Chondrocyte (in vitro differentiated cells): Measurements from ENCODE around the gene KIF17. TPM values are rescaled to one million over a fixed set of nuclear protein-coding genes. Genes with fewer than 3 reads are reported as not detected.

Experiments
- DNase-seq: peaks from one replicate; pipeline ENCODE4 v3.0.0; 2021; ENCODE audit warnings: mixed read lengths, low spot score
- H3K27ac Mint-ChIP-seq: one replicate; pipeline ENCODE4 v1.8.0; 2021; ENCODE audit warnings: mild to moderate bottlenecking, moderate library complexity, mixed read lengths; ENCODE audit not compliant: unreplicated experiment
- H3K27me3 Mint-ChIP-seq: 2 replicates; pipeline ENCODE4 v1.8.0; 2021; ENCODE audit warnings: low read depth, mixed read lengths
- H3K36me3 Mint-ChIP-seq: 2 replicates; pipeline ENCODE4 v1.8.0; 2021; ENCODE audit warnings: low read depth, mixed read lengths
- H3K4me1 Mint-ChIP-seq: 2 replicates; pipeline ENCODE4 v1.8.0; 2021; ENCODE audit warnings: low read depth, mild to moderate bottlenecking, mixed read lengths
- H3K4me3 Mint-ChIP-seq: one replicate; pipeline ENCODE4 v1.8.0; 2021; ENCODE audit warnings: mild to moderate bottlenecking, moderate library complexity, mixed read lengths; ENCODE audit not compliant: unreplicated experiment
- H3K9me3 Mint-ChIP-seq: 2 replicates; pipeline ENCODE4 v1.8.0; 2021; ENCODE audit warnings: low read depth, mixed read lengths
- total RNA-seq: library from RNA; stranded (reverse); gene quantifications from 3 replicates; pipeline ENCODE4 v1.2.1, GENCODE V29; 2021
- TF ChIP-seq, protein P1 (sequence below): fragments of 200-600 bp; sonication (generic); IDR thresholded peaks from 2 replicates; pipeline ENCODE4 v1.5.0; 2021; ENCODE audit warnings: antibody characterized with exemption, mild to moderate bottlenecking, moderate library complexity

Gene KIF17
- total RNA-seq, 1 donor from 2014 or later: 0.95 TPM

DNA sequence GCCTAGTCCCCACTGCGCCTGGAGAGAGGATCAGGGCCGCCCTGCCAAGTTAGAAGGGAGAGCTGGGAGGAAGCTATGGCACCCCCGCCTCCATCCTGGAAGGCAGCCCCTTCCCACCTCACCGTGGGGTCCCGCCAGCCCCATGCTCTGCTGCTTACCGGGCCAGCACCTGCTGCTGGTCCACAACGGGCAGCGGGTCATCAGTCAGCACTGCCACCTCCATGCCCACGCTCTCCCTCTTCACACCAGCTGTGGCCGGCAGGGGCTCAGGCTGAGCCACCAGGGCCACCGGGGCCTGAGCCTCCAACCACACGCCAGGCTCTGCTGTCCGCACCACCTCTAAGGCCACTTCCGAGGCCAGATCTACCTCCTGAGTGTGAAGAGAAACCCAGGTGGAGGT lies 33.2 kb downstream of the KIF17 start:
- Mint-ChIP-seq H3K27ac (no peak overlapping the region), H3K27me3 (no peaks in the 10 kb centered on the region)

GRCh38 chr1:20684050-20684620 lies 33.7 kb downstream of the KIF17 start:
- no peak overlapping the region for H3K27ac Mint-ChIP-seq

More for the DNA sequence above, 33.2 kb downstream of the KIF17 start:
- H3K9me3 Mint-ChIP-seq: no peaks in the 10 kb centered on the region
- H3K4me3 Mint-ChIP-seq: no peak overlapping the region
- no peaks in the 10 kb centered on the region for H3K4me1 Mint-ChIP-seq
- TF ChIP-seq, protein P1, sequence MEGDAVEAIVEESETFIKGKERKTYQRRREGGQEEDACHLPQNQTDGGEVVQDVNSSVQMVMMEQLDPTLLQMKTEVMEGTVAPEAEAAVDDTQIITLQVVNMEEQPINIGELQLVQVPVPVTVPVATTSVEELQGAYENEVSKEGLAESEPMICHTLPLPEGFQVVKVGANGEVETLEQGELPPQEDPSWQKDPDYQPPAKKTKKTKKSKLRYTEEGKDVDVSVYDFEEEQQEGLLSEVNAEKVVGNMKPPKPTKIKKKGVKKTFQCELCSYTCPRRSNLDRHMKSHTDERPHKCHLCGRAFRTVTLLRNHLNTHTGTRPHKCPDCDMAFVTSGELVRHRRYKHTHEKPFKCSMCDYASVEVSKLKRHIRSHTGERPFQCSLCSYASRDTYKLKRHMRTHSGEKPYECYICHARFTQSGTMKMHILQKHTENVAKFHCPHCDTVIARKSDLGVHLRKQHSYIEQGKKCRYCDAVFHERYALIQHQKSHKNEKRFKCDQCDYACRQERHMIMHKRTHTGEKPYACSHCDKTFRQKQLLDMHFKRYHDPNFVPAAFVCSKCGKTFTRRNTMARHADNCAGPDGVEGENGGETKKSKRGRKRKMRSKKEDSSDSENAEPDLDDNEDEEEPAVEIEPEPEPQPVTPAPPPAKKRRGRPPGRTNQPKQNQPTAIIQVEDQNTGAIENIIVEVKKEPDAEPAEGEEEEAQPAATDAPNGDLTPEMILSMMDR: no peak
- DNase-seq: no peak
- no peaks in the 10 kb centered on the region for H3K36me3 Mint-ChIP-seq

DNA sequence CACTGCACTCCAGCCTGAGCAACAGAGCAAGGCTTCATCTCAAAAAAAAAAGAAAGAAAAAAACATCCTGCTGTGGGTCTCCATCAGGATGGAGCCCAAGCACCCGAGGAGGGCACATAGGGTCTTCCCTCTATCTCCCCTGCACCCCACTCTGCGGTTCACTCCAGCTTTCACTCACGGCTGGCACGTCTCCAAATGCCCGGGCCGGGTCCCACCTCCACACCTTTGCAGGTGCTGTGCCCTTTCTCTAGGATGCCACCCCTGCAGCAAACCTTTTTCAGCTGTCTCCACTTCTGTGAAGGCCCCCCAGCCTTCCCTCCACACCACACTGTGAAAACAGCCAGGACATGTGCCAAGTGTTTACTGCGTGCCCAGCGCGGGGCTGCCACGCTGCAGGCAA lies 34.2 kb downstream of the KIF17 start:
- Mint-ChIP-seq H3K4me3 (no peak overlapping the region), H3K36me3 (no peaks in the 10 kb centered on the region), H3K9me3 (no peaks in the 10 kb centered on the region), H3K27ac (no peak overlapping the region), H3K4me1 (no peaks in the 10 kb centered on the region), H3K27me3 (no peaks in the 10 kb centered on the region)
- no peak for DNase-seq
- TF ChIP-seq, protein P1: no peak

More at GRCh38 chr1:20684050-20684620, 33.7 kb downstream of the KIF17 start:
- TF ChIP-seq, protein P1: no peak
- Mint-ChIP-seq H3K4me3 (no peak overlapping the region), H3K36me3 (no peaks in the 10 kb centered on the region), H3K27me3 (no peaks in the 10 kb centered on the region), H3K4me1 (no peaks in the 10 kb centered on the region), H3K9me3 (no peaks in the 10 kb centered on the region)
- DNase-seq: no peak

DNA sequence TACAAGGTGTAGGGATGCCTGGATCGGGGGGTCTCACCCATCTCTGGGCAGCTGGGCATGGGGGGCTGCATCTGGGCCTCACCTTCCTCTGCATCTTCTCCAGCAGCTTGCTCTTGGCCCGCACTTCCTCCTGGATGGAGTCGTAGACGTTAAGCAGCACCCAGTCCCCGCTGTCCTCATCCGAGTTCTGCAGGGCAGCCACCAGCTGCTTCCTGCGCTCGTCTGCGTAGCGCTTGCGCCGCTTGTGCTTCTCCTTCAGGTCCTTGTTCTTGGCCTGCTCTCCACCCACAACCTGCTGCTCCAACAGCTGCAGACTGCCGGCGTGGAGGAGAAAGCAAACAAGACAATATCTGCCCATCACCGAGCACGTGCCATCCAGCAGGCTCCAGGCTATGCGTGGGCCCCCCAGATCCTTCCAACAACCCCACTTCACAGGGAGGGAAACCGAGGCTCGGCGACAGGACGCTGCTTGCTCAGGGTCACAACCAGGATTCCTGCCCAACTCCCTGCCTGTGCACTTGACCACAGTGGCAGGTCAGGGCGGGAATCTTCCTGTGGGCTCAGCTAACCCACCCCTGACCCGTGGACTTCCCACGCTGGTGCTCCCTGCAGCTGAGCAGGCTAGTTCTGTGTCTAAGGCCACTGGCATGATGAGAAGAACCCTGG lies 35.1 kb downstream of the KIF17 start:
- Mint-ChIP-seq H3K4me3 (no peak overlapping the region), H3K27me3 (no peaks in the 10 kb centered on the region), H3K9me3 (no peaks in the 10 kb centered on the region), H3K4me1 (no peaks in the 10 kb centered on the region), H3K36me3 (no peaks in the 10 kb centered on the region), H3K27ac (no peak overlapping the region)
- TF ChIP-seq, protein P1: no peak
- no peak for DNase-seq

- no peak overlapping the region for H3K4me3 Mint-ChIP-seq
- no peak for DNase-seq
- H3K36me3 Mint-ChIP-seq: no peaks in the 10 kb centered on the region
- H3K27me3 Mint-ChIP-seq: no peaks in the 10 kb centered on the region
- TF ChIP-seq, protein P1: no peak
- no peak overlapping the region for H3K27ac Mint-ChIP-seq
- no peaks in the 10 kb centered on the region for H3K4me1 Mint-ChIP-seq
- no peaks in the 10 kb centered on the region for H3K9me3 Mint-ChIP-seq
These were observed 35.8 kb downstream of the KIF17 start for GRCh38 chr1:20681999-20682398.
